Measurements from ENCODE around the gene TTLL11. TPM values are rescaled to one million over a fixed set of nuclear protein-coding genes. Genes with fewer than 3 reads are reported as not detected.

Gene TTLL11
- total RNA-seq, 4 donors from 2014 or later: 20.5 to 41.3 (median 27.6) TPM

GRCh38 chr9:122116448-122117173, 23.5 kb upstream of the TTLL11 start:
- no peaks in the 10 kb centered on the region for H3K27me3 ChIP-seq
- intact Hi-C loops (cut with DNase I): no loop called here
- H3K4me3 ChIP-seq: no peak overlapping the region
- WGBS: 92% methylated on average over 9 of the region's 10 CpGs
- no peaks in the 10 kb centered on the region for H3K36me3 ChIP-seq
- no peak for DNase-seq (ENCODE audit: extremely low spot score)
- no peak for TF ChIP-seq CTCF (IDR thresholded peaks at IDR 0.05)
- TF ChIP-seq POLR2A (IDR thresholded peaks at IDR 0.05; ENCODE audit: low read depth): no peak
- TF ChIP-seq EP300 (IDR thresholded peaks at IDR 0.05): no peak
- TF ChIP-seq POLR2AphosphoS5 (IDR thresholded peaks at IDR 0.05): no peak
- no peaks in the 10 kb centered on the region for H3K4me1 ChIP-seq
- H3K27ac ChIP-seq (replicated peaks in 1 of 4): no peak overlapping the region
- H3K9me3 ChIP-seq: no peaks in the 10 kb centered on the region

GRCh38 chr9:122116040-122116439, 22.9 kb upstream of the TTLL11 start:
- H3K27ac ChIP-seq (replicated peaks in 1 of 4): no peak overlapping the region
- H3K9me3 ChIP-seq: no peaks in the 10 kb centered on the region
- DNase-seq (ENCODE audit: extremely low spot score): no peak
- no peaks in the 10 kb centered on the region for H3K27me3 ChIP-seq
- no peaks in the 10 kb centered on the region for H3K4me1 ChIP-seq
- WGBS: 78% methylated on average over 4 of the region's 4 CpGs
- intact Hi-C loops (cut with DNase I): no loop called here
- TF ChIP-seq EP300 (IDR thresholded peaks at IDR 0.05) (no peak), CTCF (IDR thresholded peaks at IDR 0.05) (no peak), POLR2AphosphoS5 (IDR thresholded peaks at IDR 0.05) (no peak), POLR2A (IDR thresholded peaks at IDR 0.05; ENCODE audit: low read depth) (no peak)
- H3K36me3 ChIP-seq: no peaks in the 10 kb centered on the region
- no peak overlapping the region for H3K4me3 ChIP-seq

- no peak for DNase-seq (ENCODE audit: extremely low spot score)
- TF ChIP-seq POLR2AphosphoS5 (IDR thresholded peaks at IDR 0.05): no peak
- TF ChIP-seq EP300 (IDR thresholded peaks at IDR 0.05): no peak
- no peak for TF ChIP-seq POLR2A (IDR thresholded peaks at IDR 0.05; ENCODE audit: low read depth)
- no peak for TF ChIP-seq CTCF (IDR thresholded peaks at IDR 0.05)
Measured at GRCh38 chr9:122115176-122116035, 22.3 kb upstream of the TTLL11 start.

GRCh38 chr9:122113574-122113973, 20.5 kb upstream of the TTLL11 start:
- peaks cover 0 to 2% (median under 1%) of the 10 kb centered on the region in 4 donors for H3K4me1 ChIP-seq
- intact Hi-C loops (cut with DNase I): no loop called here
- TF ChIP-seq POLR2AphosphoS5 (IDR thresholded peaks at IDR 0.05) (no peak), EP300 (IDR thresholded peaks at IDR 0.05) (no peak)
- no peaks in the 10 kb centered on the region for H3K9me3 ChIP-seq
- no peak overlapping the region for H3K27ac ChIP-seq (replicated peaks in 1 of 4)
- H3K27me3 ChIP-seq: no peaks in the 10 kb centered on the region
- no peak for DNase-seq (ENCODE audit: extremely low spot score)
- no peak overlapping the region for H3K4me3 ChIP-seq
- 60% methylated on average over 5 of the region's 5 CpGs for WGBS
- no peaks in the 10 kb centered on the region for H3K36me3 ChIP-seq

More at GRCh38 chr9:122115176-122116035, 22.3 kb upstream of the TTLL11 start:
- intact Hi-C loops (cut with DNase I): no loop called here
- 70% methylated on average over 9 of the region's 12 CpGs for WGBS
- Histone ChIP-seq H3K4me1 (no peaks in the 10 kb centered on the region), H3K27me3 (no peaks in the 10 kb centered on the region), H3K9me3 (no peaks in the 10 kb centered on the region), H3K27ac (replicated peaks in 1 of 4) (no peak overlapping the region), H3K4me3 (no peak overlapping the region), H3K36me3 (no peaks in the 10 kb centered on the region)

GRCh38 chr9:122112238-122112637, 19.1 kb upstream of the TTLL11 start:
- TF ChIP-seq POLR2AphosphoS5 (IDR thresholded peaks at IDR 0.05) (no peak), POLR2A (IDR thresholded peaks at IDR 0.05; ENCODE audit: low read depth) (no peak), EP300 (IDR thresholded peaks at IDR 0.05) (no peak), CTCF (IDR thresholded peaks at IDR 0.05) (no peak)
- Histone ChIP-seq H3K36me3 (no peaks in the 10 kb centered on the region), H3K27me3 (no peaks in the 10 kb centered on the region), H3K27ac (replicated peaks in 1 of 4) (no peak overlapping the region), H3K4me1 (peaks cover 6 to 15% (median 12%) of the 10 kb centered on the region in 4 donors), H3K4me3 (no peak overlapping the region), H3K9me3 (no peaks in the 10 kb centered on the region)
- no peak for DNase-seq (ENCODE audit: extremely low spot score)
- WGBS: 90% methylated on average over 6 of the region's 6 CpGs
- intact Hi-C loops (cut with DNase I): no loop called here

Measured in esophagus muscularis mucosa (tissue), 4 donors.